SK-N-SH treated with all-trans-retinoic acid at 6 μM for 48 hours (cell line): Measurements from ENCODE around the gene MATK.

Experiments used
- ATAC-seq: fragments of 200-7000 bp; cut with Tn5 transposase; 3 replicates; pipeline ENCODE4 v1.9.1; 2020; ENCODE audit warnings: mild to moderate bottlenecking, moderate library complexity
- BACH2 ChIP-seq: fragments of 250-450 bp; sonication (Bioruptor Pico); IDR thresholded peaks from 2 replicates; pipeline ENCODE4 v1.9.0; 2021; ENCODE audit warnings: mild to moderate bottlenecking, borderline replicate concordance
- CSDC2 ChIP-seq: fragments of 250-450 bp; sonication (Bioruptor Pico); IDR thresholded peaks from 2 replicates; pipeline ENCODE4 v1.5.0; 2020; ENCODE audit warnings: mild to moderate bottlenecking, moderate library complexity
- ESRRG ChIP-seq: fragments of 250-450 bp; sonication (Bioruptor Pico); IDR thresholded peaks from 2 replicates; pipeline ENCODE4 v1.6.1; 2021; ENCODE audit warnings: mild to moderate bottlenecking
- ISL1 ChIP-seq: fragments of 250-450 bp; sonication (Bioruptor Pico); IDR thresholded peaks from 2 replicates; pipeline ENCODE4 v2.1.2; 2022; ENCODE audit warnings: mild to moderate bottlenecking, moderate library complexity
- OSR1 ChIP-seq: fragments of 250-450 bp; sonication (Bioruptor Pico); IDR thresholded peaks from 2 replicates; pipeline ENCODE4 v1.8.0; 2022; ENCODE audit warnings: moderate library complexity, mild to moderate bottlenecking, inconsistent platforms
- PPARA ChIP-seq: fragments of 250-450 bp; sonication (Bioruptor Pico); IDR thresholded peaks from 2 replicates; pipeline ENCODE4 v1.5.0; 2020; ENCODE audit warnings: mild to moderate bottlenecking, borderline replicate concordance
- SNAI2 ChIP-seq: fragments of 250-450 bp; sonication (Bioruptor Pico); IDR thresholded peaks from 2 replicates; pipeline ENCODE4 v1.5.0; 2020; ENCODE audit warnings: mild to moderate bottlenecking, moderate library complexity
- TCF4 ChIP-seq: fragments of 250-450 bp; sonication (Bioruptor Pico); IDR thresholded peaks from 2 replicates; pipeline ENCODE4 v1.8.0; 2021; ENCODE audit warnings: mild to moderate bottlenecking, moderate library complexity, borderline replicate concordance
- TOX ChIP-seq: fragments of 250-450 bp; sonication (Bioruptor Pico); IDR thresholded peaks from 2 replicates; pipeline ENCODE4 v1.8.0; 2021; ENCODE audit warnings: mild to moderate bottlenecking, moderate library complexity, borderline replicate concordance
- ZFP3 ChIP-seq: fragments of 250-450 bp; sonication (Bioruptor Pico); IDR thresholded peaks from 2 replicates; pipeline ENCODE4 v1.5.0; 2020; ENCODE audit warnings: mild to moderate bottlenecking, moderate library complexity
- ZNF565 ChIP-seq: fragments of 450-650 bp; formaldehyde crosslinking; conservative IDR thresholded peaks from 2 replicates; pipeline ENCODE4 v1.5.0; 2020; ENCODE audit warnings: low read depth, mild to moderate bottlenecking, moderate library complexity
- ZNF70 ChIP-seq: fragments of 450-650 bp; formaldehyde crosslinking; IDR thresholded peaks from 2 replicates; pipeline ENCODE4 v1.5.0; 2020; ENCODE audit warnings: mild to moderate bottlenecking, moderate library complexity
- ZNF8 ChIP-seq: fragments of 450-650 bp; formaldehyde crosslinking; IDR thresholded peaks from 2 replicates; pipeline ENCODE4 v1.5.0; 2020; ENCODE audit warnings: mild to moderate bottlenecking, moderate library complexity
- TF ChIP-seq, protein P1 (sequence below): fragments of 250-450 bp; sonication (Bioruptor Pico); IDR thresholded peaks from 2 replicates; pipeline ENCODE4 v1.8.0; 2021; ENCODE audit warnings: low read depth, mild to moderate bottlenecking, moderate library complexity, borderline replicate concordance
- TF ChIP-seq, protein P2 (sequence below): fragments of 250-450 bp; sonication (Bioruptor Pico); IDR thresholded peaks from 2 replicates; pipeline ENCODE4 v1.5.1; 2020; ENCODE audit warnings: low read depth, mild to moderate bottlenecking, moderate library complexity
- TF ChIP-seq, protein P3 (sequence below): fragments of 250-450 bp; sonication (Bioruptor Pico); IDR thresholded peaks from 2 replicates; pipeline ENCODE4 v1.8.0; 2020; ENCODE audit warnings: mild to moderate bottlenecking, moderate library complexity, borderline replicate concordance
- TF ChIP-seq, protein P4 (sequence below): fragments of 250-450 bp; sonication (Bioruptor Pico); IDR thresholded peaks from 2 replicates; pipeline ENCODE4 v1.5.0; 2020; ENCODE audit warnings: mild to moderate bottlenecking, moderate library complexity

MATK gene, protein sequence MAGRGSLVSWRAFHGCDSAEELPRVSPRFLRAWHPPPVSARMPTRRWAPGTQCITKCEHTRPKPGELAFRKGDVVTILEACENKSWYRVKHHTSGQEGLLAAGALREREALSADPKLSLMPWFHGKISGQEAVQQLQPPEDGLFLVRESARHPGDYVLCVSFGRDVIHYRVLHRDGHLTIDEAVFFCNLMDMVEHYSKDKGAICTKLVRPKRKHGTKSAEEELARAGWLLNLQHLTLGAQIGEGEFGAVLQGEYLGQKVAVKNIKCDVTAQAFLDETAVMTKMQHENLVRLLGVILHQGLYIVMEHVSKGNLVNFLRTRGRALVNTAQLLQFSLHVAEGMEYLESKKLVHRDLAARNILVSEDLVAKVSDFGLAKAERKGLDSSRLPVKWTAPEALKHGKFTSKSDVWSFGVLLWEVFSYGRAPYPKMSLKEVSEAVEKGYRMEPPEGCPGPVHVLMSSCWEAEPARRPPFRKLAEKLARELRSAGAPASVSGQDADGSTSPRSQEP

DNA sequence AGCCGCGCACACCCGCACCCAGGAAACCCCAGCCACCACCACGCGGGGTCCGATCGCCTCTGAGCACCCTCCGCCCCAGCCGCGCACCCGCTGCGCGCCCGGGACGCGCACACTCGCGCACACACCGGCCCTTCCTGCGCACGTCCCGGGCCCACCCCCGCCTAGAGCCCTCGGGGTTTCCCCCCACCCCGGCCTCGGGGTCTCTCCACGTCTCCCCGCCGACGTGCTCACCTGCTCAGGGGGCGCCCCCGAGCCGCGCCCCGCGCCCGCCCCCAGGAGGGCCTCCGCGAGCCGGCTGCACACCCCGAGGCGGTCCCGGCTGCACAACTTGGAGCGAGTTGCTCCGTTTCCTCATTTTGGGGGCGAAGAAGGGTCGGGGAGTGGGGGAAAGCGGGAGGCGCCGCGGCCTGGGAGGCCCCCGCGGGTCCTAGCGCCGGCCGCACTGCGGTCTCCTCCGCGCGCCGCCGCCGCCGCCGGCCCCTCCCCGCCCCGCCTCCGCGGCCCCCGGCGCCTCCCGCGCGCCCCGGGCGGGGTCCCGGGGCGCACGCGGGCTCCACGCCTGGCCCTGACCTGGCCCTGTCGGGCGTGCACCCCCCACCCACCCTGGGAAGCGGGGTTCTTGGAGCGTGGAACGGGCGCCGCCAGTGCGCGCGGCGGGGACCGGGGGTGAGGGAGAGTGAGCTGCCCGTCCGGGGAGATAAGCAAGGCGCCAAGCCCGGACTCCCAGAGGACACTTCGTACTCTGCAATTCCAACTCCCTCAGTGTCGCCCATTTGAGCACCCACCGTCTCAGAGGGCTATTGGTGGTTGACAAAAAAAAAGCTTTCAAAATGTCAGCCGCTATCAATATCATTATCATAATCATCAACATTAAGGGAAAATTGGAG lies at the start of gene MATK:
Gene MATK, minus strand, starts transcription at position 444 of the 887 bp plus-strand sequence. CDS start 1,246 bp downstream, outside the sequence.
- TF ChIP-seq ZFP3 (no peak), SNAI2 (CRISPR knock-in tag) (no peak), ZNF70 (CRISPR knock-in tag) (no peak), TOX (CRISPR knock-in tag) (no peak), OSR1 (CRISPR knock-in tag) (no peak), ESRRG (CRISPR knock-in tag) (no peak)
- TF ChIP-seq, protein P1, sequence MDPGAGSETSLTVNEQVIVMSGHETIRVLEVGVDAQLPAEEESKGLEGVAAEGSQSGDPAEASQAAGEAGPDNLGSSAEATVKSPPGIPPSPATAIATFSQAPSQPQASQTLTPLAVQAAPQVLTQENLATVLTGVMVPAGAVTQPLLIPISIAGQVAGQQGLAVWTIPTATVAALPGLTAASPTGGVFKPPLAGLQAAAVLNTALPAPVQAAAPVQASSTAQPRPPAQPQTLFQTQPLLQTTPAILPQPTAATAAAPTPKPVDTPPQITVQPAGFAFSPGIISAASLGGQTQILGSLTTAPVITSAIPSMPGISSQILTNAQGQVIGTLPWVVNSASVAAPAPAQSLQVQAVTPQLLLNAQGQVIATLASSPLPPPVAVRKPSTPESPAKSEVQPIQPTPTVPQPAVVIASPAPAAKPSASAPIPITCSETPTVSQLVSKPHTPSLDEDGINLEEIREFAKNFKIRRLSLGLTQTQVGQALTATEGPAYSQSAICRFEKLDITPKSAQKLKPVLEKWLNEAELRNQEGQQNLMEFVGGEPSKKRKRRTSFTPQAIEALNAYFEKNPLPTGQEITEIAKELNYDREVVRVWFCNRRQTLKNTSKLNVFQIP (CRISPR knock-in tag), result no peak
- TF ChIP-seq, protein P2, sequence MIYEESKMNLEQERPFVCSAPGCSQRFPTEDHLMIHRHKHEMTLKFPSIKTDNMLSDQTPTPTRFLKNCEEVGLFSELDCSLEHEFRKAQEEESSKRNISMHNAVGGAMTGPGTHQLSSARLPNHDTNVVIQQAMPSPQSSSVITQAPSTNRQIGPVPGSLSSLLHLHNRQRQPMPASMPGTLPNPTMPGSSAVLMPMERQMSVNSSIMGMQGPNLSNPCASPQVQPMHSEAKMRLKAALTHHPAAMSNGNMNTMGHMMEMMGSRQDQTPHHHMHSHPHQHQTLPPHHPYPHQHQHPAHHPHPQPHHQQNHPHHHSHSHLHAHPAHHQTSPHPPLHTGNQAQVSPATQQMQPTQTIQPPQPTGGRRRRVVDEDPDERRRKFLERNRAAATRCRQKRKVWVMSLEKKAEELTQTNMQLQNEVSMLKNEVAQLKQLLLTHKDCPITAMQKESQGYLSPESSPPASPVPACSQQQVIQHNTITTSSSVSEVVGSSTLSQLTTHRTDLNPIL (CRISPR knock-in tag), result no peak
- TF ChIP-seq, protein P3, sequence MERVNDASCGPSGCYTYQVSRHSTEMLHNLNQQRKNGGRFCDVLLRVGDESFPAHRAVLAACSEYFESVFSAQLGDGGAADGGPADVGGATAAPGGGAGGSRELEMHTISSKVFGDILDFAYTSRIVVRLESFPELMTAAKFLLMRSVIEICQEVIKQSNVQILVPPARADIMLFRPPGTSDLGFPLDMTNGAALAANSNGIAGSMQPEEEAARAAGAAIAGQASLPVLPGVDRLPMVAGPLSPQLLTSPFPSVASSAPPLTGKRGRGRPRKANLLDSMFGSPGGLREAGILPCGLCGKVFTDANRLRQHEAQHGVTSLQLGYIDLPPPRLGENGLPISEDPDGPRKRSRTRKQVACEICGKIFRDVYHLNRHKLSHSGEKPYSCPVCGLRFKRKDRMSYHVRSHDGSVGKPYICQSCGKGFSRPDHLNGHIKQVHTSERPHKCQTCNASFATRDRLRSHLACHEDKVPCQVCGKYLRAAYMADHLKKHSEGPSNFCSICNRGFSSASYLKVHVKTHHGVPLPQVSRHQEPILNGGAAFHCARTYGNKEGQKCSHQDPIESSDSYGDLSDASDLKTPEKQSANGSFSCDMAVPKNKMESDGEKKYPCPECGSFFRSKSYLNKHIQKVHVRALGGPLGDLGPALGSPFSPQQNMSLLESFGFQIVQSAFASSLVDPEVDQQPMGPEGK (CRISPR knock-in tag), result no peak
- no peak for ATAC-seq

DNA sequence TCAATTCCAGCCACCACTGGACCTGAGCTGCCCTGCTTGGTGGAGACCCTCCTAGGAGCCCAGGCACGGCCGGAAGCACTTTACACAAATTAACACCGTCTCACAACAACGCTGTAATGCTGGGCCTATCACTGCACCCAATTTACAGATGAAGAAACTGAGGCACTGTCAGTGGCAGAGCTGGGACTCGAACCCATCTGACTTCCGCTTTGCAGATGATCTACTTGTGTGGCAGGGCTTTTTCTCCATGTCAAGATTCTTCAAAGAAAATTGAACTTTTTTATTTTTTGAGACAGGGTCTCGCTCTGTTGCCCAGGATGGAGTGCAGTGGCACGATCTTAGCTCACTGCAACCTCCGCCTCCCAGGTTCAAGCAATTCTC lies 48.9 kb upstream of the MATK start:
- TF ChIP-seq ZFP3 (no peak), ISL1 (CRISPR knock-in tag) (no peak), ESRRG (CRISPR knock-in tag) (no peak), TCF4 (CRISPR knock-in tag) (no peak), ZNF565 (CRISPR knock-in tag) (no peak), ZNF8 (CRISPR knock-in tag) (no peak), PPARA (CRISPR knock-in tag) (no peak), ZNF70 (CRISPR knock-in tag) (no peak), TOX (CRISPR knock-in tag) (no peak), CSDC2 (no peak), BACH2 (no peak)
- TF ChIP-seq, protein P4, sequence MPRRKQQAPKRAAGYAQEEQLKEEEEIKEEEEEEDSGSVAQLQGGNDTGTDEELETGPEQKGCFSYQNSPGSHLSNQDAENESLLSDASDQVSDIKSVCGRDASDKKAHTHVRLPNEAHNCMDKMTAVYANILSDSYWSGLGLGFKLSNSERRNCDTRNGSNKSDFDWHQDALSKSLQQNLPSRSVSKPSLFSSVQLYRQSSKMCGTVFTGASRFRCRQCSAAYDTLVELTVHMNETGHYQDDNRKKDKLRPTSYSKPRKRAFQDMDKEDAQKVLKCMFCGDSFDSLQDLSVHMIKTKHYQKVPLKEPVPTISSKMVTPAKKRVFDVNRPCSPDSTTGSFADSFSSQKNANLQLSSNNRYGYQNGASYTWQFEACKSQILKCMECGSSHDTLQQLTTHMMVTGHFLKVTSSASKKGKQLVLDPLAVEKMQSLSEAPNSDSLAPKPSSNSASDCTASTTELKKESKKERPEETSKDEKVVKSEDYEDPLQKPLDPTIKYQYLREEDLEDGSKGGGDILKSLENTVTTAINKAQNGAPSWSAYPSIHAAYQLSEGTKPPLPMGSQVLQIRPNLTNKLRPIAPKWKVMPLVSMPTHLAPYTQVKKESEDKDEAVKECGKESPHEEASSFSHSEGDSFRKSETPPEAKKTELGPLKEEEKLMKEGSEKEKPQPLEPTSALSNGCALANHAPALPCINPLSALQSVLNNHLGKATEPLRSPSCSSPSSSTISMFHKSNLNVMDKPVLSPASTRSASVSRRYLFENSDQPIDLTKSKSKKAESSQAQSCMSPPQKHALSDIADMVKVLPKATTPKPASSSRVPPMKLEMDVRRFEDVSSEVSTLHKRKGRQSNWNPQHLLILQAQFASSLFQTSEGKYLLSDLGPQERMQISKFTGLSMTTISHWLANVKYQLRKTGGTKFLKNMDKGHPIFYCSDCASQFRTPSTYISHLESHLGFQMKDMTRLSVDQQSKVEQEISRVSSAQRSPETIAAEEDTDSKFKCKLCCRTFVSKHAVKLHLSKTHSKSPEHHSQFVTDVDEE (CRISPR knock-in tag), result no peak
- TF ChIP-seq, protein P3 (CRISPR knock-in tag), result no peak
- no peak for ATAC-seq
